GM21528 (cell line): ENCODE data around the gene ZEB2.

Source experiments
- ATAC-seq: cut with Tn5 transposase; IDR thresholded peaks from one replicate; pipeline ENCODE4 v1.9.1; 2021; ENCODE audit warnings: mild to moderate bottlenecking, moderate library complexity; ENCODE audit not compliant: unreplicated experiment, low FRiP score

The ZEB2 gene

DNA sequence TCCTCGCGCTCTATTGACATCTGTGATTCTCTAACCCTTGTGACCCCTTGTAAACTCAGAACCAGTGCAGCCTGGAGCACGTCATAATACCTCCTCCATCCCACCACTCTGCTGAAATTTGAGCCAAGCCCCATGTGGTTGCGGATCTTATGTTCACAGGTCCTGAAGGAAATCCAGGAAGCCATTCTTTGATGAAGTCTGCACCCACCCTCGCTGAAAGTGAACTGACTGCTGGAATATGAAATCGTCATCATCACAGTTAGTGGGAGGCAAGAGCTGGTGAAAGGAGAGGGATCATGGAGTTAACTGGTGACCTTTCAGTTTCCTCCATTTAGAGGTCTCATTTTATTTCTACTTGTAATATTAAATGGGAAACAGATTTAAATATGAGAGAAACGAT, 21.6 kb downstream of the ZEB2 start:
- ATAC-seq: no peak

DNA sequence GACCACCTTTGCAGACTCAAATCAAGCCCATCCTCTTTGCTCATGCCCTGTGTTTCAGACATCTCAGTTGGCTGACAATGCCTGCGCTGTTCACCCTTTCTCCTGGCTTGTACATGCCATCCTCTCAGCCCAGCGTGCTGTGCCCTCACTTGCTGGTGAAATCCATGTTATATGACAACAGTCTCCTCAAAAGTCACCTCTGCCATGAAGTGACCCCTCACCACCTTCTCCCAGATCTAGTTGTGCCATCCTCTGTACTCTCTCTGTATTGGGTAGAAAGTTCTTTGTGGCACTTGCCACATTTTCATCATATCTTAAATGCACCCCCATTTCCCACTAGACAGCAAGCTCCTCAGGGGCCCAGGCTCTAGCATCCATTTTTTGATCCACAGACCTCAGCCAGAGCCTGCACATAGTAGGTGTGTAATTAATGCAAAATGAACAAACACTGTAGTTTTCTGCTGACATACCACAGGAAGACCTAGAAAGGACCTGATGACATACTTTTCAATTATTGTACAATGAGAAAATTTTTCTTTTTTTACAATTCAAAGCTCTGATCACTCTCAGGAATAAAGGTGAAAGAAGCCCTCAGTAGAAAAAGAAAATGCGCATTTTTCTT, 22.8 kb downstream of the ZEB2 start:
- ATAC-seq: no peak

DNA sequence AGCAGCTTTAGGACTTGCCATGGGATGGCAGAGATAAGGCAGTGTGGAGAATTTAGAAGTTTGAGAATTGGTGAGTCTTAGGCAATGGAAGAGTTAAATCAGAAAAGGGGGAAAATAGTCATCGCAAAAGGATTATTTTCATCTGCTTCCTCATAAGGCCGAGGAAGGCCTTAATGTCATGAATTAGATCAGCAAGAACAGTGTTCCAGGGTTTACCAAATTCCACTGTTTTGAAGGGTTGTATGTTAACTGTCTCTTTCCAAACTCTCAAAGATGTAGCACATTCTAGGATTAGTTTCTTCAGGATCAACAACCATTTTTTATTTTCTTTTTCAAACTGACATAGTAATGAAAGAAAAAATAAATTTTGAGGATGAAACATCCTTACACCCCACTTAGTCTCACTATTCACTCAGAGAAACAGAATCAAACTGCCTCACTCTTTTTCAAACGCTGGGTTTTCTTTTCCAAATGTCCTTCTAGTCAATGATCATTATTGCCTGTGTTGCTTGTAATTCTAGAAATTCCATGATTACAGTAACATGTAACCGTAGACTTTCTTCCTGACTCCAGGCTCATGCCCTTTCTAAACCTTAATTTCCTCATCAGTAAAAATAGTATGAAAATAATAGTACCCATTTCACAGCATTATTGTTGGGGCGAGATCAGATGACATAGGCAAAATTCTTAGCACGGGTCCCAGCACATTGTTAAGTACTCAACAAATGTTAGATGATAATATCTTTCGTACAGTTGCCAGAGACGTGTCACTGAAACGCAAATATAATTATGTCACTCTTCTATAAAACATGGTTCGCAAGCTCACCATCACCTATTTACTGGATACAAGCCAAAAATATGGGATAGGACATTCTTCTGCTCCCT, 23.6 kb downstream of the ZEB2 start:
- no peak for ATAC-seq

DNA sequence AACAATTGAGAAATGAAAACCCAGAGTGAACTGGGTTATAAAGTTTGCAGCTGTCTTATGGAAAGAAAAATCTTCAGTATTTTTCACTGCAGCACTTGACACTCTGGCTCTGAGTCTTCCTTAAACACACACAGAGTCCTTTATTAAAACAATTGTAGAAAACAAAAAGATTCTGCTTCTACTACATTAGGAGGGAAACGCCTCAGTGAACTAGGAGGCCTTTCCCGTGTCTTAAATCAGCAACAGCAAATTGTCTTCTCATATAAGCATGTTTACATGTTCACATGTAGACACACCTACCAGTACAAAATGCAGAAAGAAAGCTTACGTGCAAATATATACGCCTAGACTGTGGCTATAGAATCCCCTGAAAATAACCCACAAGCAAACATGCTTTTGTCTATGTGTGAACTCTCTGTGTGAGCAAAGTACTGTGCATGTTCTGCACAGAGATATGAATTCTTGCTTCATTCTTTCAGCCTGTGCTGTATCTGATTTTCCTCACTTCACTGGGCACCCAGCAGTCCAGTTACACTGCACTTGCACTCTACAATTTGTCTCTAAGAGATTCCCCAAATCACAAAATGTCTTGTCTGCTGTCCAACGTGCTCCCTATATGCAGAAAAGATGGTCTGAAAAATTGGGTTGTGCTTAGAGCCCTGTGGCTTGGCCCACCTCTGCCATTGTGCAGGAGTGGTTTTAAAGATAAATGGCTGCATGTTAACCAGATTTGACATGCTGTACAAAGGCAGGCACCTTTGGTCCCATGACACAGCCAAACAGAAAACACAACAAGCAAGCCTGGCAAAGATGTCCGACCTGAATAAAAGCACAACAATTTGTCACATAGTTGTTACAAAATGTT, 24.5 kb downstream of the ZEB2 start:
- ATAC-seq: no peak

DNA sequence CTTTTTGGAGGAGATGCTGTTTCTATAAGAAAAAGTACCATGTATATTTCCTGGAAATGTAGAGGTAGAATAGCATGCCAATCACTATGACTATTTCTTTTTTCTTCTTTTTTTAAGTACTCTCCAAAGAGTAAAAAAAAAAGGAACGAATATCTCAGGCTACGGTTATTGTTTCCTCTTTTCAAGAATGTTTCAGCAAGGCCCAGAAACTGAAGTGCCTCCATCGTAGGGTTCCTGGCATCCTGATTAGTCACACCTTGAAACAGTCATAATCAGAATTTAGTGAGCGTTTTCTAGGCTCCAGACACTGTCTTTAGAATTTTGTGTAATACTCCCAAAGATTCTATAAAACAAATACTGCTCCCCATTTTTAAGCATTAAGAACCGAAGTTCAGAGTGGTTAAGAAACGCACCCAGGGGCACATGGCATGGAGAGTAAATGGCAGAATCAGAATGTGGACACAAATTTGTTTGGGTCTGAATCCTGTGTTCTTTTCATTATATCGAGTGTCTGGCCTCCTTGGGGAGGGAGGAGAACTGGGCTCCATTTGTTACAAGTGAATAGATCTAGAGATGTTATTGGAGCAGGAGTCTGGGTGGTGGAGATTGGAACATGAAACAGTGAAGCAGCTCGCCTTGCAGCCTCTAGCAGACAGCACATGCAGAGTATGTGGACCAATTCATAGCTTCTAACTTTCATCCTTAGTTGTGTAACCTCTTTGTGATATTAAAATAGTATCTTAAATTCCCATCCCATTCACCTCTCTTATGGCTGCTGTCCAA, 26.7 kb downstream of the ZEB2 start:
- no peak for ATAC-seq

DNA sequence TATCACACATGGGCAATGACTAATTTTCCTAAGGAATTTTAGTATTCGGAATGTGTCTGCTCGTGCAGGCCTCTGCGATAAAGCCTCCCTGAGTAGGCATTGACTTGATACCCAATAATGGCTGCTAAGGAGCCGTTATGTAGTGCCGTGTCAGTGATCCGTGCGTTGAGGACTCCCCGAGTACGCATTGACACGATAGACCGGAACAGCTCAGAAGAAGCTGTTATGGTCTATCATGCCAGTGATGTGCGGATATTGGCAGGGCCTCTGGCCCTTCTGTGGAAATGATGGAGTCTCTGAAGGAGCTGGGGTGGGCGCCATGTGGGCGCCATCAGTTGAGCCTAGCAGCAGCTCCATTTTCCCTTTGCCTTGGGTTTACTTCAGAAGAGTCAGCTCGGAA, 29.1 kb downstream of the ZEB2 start:
- no peak for ATAC-seq

DNA sequence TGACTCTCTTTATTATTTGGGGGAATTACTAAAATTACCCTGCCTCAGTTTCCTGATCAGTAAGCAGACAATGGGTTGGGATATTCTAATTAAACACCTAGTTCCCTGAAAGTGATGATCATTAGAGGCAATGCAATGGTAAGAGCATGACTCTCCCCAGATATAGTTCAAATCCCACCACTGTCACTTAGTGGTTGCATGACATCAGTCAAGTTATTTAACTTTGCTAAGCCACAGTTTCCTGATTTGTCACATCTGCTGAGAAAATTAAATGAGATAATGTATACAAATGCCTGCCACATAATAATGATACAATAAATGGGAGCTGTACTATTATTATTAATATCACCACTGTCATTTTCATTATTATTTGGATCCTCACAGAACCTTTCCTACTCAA, 29.9 kb downstream of the ZEB2 start:
- no peak for ATAC-seq

DNA sequence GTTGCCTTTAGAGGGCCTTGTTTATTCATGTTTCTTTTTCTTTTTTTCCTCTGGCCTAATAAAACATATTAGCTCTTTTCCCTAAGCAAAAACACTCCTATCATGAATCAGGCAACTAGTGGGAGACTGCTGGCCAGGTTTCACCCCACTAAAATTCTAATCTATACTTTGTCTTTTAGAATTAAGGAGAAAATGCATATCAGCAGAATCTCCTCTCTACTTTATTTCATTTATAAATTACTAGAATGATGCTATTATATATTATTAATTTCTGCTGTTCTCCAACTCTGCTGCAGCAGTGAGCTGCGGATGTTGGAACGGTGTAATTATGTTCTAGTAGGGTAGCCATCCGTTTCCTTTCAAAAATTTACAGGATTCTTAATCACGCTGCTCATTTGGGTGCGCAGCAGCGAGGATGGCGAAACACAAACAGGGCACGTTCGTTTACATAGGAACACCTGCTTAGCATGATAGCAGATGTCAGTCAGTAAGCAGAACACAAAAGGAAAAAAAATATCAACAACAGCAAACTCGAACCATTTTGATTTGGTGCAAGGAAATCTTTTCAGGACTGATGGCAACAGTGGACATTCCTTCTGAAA, 30.5 kb downstream of the ZEB2 start:
- no peak for ATAC-seq

DNA sequence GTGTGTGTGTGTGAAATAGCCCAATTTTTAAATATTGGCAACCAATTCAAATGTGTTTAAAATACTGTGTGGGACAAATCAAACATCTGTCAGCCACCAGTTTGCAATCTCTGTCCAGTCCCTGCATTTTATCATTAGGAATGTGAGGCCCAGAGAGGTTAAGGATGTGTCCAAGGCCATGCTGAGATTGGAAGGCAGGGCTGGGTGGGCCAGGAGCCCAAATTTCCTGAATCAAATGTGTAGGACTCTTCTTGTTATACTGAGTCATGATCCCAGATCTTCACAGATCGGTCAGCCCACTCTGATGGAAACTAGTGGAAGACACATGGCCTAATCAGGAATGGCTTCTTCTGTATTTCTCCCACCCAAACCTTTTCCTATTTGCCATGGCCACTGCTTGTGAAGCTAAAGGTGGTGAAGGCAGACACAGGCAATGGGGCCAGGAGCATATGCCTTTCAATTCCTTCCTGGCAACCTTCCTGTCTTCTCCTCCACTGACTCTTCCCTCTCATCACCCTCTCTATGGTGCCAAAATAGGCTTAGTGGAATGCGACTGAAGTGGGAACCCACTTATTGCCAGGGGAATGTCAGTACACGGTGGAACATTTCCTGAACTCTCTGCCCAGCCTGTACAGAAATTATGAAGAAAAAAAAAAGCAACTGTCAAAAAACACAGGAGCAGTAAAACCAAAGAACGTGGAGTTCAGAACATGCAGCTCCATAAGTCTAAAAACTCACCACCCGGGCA, 35.5 kb downstream of the ZEB2 start:
- ATAC-seq: no peak

DNA sequence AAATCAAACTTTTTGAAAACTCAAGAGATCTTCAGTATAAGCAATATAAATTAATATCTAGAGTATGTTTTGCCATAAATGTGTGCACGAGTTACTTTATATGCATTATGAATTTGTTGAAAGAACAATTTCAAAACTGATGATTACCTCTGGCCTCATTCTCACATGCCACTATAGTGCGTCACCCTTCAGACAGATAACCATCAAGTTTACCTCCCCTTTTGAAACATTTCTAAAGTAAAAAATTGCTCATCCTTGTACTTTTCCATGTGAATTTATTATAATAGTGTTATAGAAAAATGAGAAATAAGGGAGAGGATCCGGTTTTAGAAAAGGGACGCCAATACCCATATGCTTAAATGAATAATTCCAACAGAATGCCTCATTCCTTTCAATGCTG, 38.3 kb downstream of the ZEB2 start:
- no peak for ATAC-seq

DNA sequence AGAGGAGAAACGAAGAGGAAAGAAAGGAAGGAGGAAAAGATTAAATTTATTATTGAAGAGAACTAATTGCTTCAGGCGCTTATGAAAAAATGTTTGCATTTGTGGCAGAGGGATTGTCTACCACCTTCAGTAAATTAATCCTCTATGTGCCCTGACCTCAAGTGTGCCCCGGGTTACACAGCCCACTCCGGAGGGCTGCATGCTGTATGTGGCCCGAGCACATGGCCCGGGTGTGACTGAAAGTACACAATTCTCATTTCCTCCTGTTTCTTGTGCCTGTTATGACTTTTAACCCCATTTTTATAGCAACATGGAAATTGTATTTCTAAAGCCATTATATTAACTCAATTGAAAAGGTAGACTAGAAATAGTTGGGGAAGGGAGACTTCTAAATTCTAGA, 38.8 kb downstream of the ZEB2 start:
- ATAC-seq: no peak

DNA sequence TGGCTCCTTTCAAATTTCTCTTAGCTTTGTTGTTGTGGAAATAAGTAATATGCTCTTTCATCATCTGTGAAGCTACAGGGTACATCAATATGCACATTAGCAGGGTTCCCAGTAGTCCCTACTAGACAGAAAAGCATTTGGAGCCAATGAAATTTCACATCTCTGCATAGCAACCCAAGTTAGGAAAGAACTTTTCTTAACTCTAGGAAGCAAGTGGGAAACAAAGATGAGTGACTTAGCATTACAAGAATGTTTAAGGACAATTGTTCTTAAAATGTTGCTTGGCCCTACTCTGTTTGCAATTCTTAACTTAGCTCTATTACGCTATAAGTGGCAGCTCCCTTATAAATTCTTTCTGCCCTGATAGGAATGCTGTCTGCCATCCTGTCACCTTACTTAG, 39.6 kb downstream of the ZEB2 start:
- no peak for ATAC-seq

DNA sequence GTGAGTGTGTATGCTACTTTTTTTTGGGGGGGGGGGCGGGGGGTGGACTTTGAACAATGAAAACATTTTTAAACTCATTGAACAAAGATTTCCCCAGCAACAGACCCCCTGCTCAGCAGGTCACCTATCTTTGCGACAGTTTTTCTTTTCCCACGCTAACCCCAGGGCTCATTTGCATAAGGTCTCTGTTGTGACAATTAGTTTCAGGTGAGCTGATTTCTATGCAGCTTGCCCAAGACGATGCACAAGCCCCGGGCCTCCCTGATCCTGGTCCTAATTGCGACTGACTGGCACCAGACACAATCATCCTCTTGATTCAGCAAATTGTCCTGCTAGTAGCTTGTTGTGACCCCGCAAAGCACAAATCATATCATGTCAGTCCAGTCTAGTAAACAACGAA, 40.3 kb downstream of the ZEB2 start:
- no peak for ATAC-seq

DNA sequence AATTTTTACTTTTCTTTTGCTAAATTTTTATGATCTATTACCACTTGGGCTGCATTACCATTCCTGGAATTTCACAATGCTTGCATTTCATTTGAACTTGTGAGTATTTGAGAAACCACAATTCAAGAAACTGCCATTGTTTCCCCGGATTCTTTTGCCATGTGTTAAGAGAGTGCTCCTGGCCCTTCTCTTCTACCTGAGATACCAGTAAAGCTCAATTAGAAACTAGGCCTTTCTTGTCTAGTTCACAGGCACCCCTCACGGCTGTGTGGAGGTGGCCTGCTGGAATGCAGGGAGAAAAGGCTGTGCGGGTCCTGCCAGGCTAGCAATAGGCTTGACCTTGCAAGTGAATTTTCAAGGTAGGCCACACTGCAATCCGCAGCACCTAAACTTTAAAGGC, 40.8 kb downstream of the ZEB2 start:
- no peak for ATAC-seq

DNA sequence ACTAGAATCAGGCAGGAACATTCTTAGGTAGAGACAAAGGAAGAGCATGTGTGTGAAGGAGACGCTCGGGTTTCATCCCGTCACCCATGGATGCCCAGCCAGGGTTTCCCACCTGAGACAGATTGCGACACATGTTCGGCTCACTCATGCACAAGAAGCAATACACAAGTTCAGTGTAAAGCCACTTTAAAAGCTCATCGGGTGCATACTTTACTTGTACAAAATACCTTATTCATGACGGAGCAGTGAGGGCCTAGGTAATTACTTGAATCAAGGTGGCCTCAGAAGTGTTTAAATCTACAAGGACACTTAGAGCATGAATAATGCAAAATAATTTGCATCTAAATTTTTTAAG, 42.0 kb downstream of the ZEB2 start:
- no peak for ATAC-seq

DNA sequence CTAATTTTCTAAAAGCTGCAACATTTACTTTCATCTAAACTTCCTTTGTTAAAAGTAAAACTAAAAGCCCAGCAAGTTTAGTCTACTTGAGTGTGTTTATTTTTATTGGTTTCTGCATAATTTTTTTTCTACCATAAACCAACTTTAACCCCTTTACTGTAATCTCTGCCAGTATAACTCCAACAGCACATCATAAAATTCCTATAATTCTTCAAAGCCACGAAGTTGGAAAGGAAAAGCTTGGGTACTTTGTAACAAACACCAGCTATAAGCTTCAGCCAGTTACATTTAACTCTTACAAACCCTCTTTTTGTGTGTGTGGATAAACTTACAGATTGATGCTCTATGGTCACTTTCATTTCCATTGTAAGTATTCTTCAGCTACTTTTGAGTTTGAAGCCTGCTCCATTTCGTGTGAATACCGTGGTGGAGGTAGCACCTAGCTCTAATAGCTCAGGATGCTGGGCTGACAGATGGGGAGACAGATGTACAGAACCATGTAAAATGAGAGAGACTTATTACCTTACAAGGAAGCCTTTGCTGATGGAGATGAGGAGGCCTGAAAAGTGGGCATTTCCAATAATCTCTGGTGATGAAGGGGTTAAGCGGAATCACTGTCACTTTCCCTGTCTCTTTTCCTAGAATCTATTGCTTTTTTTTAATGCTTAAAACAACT, 42.5 kb downstream of the ZEB2 start:
- ATAC-seq: no peak

DNA sequence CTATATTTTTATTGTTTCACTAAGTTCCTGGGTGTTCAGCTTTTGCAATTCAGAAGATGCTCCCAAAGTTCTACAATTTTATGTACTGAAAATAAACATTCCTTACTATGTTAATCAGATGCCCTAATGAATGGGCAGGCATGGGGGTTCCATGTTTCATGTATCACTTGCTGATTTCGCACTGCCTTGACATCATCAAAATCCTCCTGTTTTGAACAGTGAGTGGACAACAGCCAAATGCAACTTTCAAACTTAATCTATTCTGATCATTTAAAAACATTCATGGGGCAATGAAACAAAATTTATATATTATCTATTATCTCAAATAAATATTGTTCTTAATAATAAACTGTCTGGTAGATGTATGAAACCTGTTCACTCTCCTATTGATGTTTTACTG, 43.2 kb downstream of the ZEB2 start:
- ATAC-seq: no peak

DNA sequence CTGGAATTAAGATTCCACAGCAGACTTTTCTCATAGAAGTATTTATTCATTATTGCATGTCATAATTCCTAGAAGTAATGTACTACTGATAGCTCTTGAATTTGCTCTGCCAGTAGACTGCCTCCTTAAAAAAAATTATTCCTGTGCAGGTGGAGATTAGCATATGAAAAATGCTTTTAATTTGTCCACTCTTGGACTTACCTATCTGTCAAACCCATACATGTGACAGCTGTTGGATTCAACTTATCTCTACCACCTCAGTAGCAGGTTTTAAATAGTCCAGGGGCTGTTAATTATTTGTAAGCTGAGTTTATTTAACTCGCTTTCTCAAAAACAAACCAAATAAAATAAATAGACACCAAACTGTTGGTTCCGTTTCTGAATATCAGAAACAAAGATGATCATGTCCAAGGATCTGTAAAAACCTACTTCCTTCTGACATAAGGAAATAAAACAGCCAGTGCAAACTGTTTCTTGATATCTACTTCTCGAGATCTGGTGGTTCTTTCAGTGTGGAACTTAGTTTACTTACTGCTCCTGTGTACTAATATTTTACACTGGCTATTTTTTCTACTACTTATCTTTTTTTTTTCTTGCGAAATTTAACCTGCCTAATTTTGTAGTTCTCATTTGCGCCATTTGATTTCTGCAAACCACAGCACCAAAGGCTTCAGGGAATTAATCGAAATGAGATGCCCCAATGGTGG, 44.2 kb downstream of the ZEB2 start:
- ATAC-seq: no peak
